ENCODE results near the gene ANKRD16.

GRCh38 chr10:5929442-5929841 is 39.7 kb upstream of the ANKRD16 start:
- TF ChIP-seq EP300 (IDR thresholded peaks at IDR 0.05) (no peak), POLR2A (IDR thresholded peaks at IDR 0.05) (no peak)
- TF ChIP-seq, protein P1, sequence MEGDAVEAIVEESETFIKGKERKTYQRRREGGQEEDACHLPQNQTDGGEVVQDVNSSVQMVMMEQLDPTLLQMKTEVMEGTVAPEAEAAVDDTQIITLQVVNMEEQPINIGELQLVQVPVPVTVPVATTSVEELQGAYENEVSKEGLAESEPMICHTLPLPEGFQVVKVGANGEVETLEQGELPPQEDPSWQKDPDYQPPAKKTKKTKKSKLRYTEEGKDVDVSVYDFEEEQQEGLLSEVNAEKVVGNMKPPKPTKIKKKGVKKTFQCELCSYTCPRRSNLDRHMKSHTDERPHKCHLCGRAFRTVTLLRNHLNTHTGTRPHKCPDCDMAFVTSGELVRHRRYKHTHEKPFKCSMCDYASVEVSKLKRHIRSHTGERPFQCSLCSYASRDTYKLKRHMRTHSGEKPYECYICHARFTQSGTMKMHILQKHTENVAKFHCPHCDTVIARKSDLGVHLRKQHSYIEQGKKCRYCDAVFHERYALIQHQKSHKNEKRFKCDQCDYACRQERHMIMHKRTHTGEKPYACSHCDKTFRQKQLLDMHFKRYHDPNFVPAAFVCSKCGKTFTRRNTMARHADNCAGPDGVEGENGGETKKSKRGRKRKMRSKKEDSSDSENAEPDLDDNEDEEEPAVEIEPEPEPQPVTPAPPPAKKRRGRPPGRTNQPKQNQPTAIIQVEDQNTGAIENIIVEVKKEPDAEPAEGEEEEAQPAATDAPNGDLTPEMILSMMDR (IDR thresholded peaks at IDR 0.05): no peak
